22Rv1 (cell line): Measurements from ENCODE around the gene FLACC1.
"Not testable (repeated sequence)": the region's sequence is repeated elsewhere in the genome, so short reads cannot be mapped to it uniquely, and the experiment has no call there.

Source experiments
- H3K27ac ChIP-seq: fragments of 450-650 bp; 2 replicates; pipeline ENCODE4 v1.5.1; 2017
- ZFX ChIP-seq: fragments of 450-650 bp; IDR thresholded peaks from 2 replicates; pipeline ENCODE4 v1.6.1; 2017; ENCODE audit warnings: antibody characterized with exemption, borderline replicate concordance
- TF ChIP-seq, protein P1 (sequence below): fragments of 450-650 bp; IDR thresholded peaks from 2 replicates; pipeline ENCODE4 v1.5.1; 2017; ENCODE audit warnings: mild to moderate bottlenecking

FLACC1 gene

DNA sequence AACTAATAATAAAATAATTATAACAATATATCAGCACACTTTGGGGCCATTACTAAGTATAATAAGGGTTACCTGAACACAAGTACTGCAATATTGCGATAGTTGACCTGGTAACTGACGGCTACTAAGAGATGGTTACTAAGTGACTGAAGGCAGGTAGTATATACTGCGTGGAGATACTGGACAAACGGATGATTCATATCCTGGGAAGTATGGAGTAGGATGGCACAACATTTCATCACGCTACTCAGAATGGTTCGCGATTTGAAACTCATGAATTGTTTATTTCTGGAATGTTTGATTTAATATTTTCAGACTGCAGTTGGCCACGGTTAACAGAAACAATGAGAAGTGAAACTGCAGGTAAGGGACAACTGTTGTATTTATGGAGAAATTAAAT, 39.5 kb upstream of the FLACC1 start:
- no peak overlapping the region for H3K27ac ChIP-seq
- no peak for TF ChIP-seq ZFX
- TF ChIP-seq, protein P1, sequence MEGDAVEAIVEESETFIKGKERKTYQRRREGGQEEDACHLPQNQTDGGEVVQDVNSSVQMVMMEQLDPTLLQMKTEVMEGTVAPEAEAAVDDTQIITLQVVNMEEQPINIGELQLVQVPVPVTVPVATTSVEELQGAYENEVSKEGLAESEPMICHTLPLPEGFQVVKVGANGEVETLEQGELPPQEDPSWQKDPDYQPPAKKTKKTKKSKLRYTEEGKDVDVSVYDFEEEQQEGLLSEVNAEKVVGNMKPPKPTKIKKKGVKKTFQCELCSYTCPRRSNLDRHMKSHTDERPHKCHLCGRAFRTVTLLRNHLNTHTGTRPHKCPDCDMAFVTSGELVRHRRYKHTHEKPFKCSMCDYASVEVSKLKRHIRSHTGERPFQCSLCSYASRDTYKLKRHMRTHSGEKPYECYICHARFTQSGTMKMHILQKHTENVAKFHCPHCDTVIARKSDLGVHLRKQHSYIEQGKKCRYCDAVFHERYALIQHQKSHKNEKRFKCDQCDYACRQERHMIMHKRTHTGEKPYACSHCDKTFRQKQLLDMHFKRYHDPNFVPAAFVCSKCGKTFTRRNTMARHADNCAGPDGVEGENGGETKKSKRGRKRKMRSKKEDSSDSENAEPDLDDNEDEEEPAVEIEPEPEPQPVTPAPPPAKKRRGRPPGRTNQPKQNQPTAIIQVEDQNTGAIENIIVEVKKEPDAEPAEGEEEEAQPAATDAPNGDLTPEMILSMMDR: no peak

DNA sequence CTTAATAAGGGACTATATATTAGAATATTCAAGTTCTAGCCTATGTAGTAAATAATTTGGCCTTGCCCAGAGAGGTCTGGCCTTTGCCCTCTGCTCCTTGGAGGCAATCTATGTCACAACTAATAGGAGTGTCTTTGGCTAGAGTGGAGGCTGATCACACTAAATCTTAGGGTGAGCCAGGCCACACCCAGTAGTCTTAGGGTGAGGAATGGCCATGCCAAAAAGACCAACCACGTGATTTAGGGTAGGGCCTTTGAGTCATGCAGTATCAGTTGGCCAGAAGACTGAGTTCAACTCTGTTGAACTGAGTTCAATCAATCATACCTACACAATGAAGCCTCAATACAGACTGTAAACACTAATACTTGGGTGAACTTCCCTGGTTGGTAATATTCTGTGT, 26.0 kb upstream of the FLACC1 start:
- TF ChIP-seq, protein P1: no peak
- no peak for TF ChIP-seq ZFX
- H3K27ac ChIP-seq: no peak overlapping the region

DNA sequence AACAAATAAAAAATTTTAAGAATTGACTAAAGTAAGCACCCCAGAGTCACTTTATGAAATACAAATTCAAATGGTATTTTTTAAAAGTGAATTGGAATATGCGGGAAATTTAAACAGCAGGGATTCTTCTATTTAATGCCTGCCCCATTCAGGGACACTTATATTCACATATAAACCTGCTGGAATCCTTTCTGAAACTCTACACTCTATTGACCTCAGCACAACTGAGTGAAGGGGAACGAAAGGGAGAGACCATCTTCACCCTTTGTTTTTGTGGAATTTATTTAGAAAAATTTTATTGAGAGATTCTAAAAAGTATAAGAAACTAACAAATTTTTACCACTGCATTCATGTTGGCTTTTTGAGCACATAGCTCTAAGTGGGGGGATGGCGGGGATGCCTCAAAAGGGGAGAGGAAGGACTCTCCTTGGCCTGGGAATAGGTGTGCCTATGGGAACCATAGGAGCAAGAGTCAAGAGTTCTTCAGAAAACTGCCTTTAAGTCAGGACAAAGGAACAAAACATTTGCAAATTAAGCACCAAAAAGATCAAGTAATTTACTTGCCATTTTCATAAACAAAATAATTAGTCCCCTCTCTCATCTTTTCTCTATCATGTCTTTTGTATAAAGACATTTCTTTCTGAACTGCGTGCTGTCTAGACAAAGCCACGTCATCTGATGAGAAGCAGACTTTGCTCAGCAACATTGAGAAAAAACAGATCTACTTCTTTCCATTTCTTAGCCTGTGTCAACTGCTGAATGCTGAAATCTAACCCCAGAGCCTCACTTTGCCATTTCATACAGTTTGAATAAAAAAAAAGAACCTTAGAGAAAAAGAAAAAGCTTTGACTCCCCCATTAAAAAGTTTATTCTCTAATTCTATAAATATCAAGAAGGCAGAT, 21.6 kb upstream of the FLACC1 start:
- no peak overlapping the region for H3K27ac ChIP-seq
- no peak for TF ChIP-seq ZFX
- TF ChIP-seq, protein P1: no peak

DNA sequence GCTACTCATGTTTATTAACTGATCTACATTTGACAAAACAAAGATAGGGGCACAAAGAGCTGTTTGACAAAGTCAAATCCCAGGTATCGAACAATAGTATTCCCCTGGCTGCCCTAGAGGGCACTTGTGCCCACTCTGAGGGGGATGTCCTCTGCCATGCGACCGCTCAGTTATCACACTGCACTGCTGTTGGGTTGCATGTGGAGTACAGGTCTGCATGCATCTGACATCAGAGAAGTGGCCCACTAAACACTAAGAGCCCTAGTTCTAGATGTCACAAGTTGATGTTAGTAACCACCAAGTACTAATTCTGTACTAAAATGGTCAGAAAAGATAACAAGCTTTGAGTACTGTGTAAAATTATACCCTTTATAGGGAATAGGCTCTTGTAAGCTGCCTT, 20.1 kb upstream of the FLACC1 start:
- no peak overlapping the region for H3K27ac ChIP-seq
- TF ChIP-seq ZFX: no peak
- TF ChIP-seq, protein P1: no peak

DNA sequence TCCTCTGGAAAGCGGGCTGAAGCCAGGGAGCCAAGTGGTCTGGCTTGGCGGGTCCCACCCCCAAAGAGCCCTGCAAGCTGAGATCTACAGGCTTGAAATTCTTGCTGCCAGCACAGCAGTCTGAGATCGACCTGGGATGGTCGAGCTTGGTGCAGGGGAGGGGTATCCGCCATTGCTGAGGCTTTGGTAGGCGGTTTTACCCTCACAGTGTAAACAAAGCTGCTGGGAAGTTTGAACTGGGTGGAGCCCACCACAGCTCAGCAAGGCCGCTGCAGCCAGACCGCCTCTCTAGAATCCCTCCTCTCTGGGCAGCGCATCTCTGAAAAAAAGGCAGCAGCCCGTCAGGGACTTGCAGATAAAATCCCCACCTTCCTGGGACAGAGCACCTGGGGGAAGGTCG, 12.6 kb upstream of the FLACC1 start:
- no peak overlapping the region for H3K27ac ChIP-seq
- TF ChIP-seq ZFX: no peak
- TF ChIP-seq, protein P1: no peak

DNA sequence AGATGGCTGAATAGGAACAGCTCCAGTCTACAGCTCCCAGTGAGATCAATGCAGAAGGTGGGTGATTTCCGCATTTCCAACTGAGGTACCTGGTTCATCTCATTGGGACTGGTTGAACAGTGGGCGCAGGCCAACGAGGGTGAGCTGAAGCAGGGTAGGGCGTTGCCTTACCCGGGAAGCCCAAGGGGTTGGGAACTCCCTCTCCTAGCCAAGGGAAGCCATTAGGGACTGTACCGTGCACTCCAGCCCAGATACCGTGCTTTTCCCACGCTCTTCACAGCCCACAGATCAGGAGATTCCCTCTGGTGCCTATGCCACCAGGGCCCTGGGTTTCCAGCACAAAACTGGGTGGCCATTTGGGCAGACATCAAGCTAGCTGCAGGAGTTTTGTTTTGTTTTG, 12.2 kb upstream of the FLACC1 start:
- not testable (repeated sequence) for H3K27ac ChIP-seq

DNA sequence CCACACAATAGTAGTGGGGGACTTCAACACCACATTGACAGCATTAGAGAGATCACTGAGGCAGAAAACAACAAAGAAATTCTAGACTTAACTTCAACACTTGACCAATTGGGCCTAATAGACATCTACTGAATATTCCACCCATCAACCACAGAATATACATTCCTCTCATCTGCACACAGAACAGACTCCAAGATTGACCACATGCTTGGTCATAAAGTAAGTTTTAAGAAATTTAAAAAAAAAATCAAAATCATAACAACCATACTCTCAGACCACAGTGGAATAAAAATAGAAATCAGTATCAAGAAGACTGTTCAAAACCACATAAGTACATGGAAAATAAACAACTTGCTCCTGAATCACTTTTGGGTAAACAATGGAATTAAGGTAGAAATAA, 9.0 kb upstream of the FLACC1 start:
- H3K27ac ChIP-seq: no peak overlapping the region
- no peak for TF ChIP-seq ZFX
- TF ChIP-seq, protein P1: no peak
